Mesendoderm (in vitro differentiated cells): ENCODE measurements around the gene KATNAL2.

Source experiments
- DNase-seq: peaks from one replicate; pipeline ENCODE4 v3.0.0; 2013
- H2AK5ac ChIP-seq: 2 replicates; pipeline ENCODE4 v1.6.1; 2013; ENCODE audit warnings: low read length, inconsistent platforms
- H2BK120ac ChIP-seq: 2 replicates; pipeline ENCODE4 v1.6.1; 2013; ENCODE audit warnings: low read depth, mild to moderate bottlenecking, low read length, moderate library complexity, mixed read lengths
- H2BK15ac ChIP-seq: replicated peaks from 2 replicates; pipeline ENCODE4 v1.6.1; 2013; ENCODE audit warnings: low read depth, mild to moderate bottlenecking, moderate library complexity
- H2BK5ac ChIP-seq: 2 replicates; pipeline ENCODE4 v1.6.1; 2013; ENCODE audit warnings: low read length, inconsistent platforms
- H3K18ac ChIP-seq: 2 replicates; pipeline ENCODE4 v1.6.1; 2013; ENCODE audit warnings: mild to moderate bottlenecking, low read length, mixed read lengths
- H3K23ac ChIP-seq: one replicate; pipeline ENCODE4 v1.6.1; 2013; ENCODE audit warnings: low read length
- H3K27ac ChIP-seq: 2 replicates; pipeline ENCODE4 v1.5.1; 2013; ENCODE audit warnings: low read depth, mild to moderate bottlenecking, inconsistent platforms, low read length, moderate library complexity
- H3K27me3 ChIP-seq: 2 replicates; pipeline ENCODE4 v1.6.1; 2013; ENCODE audit warnings: low read length, control low read depth, mild to moderate bottlenecking, inconsistent platforms; ENCODE audit not compliant: insufficient read depth, poor library complexity
- H3K36me3 ChIP-seq: 2 replicates; pipeline ENCODE4 v1.6.1; 2013; ENCODE audit warnings: low read length, inconsistent platforms; ENCODE audit not compliant: control insufficient read depth, insufficient read depth
- H3K4ac ChIP-seq: one replicate; pipeline ENCODE4 v1.6.1; 2013; ENCODE audit warnings: low read depth, mild to moderate bottlenecking, low read length, moderate library complexity
- H3K4me1 ChIP-seq: 2 replicates; pipeline ENCODE4 v1.6.1; 2013; ENCODE audit warnings: low read depth, low read length, inconsistent platforms; ENCODE audit not compliant: control insufficient read depth
- H3K4me2 ChIP-seq: 2 replicates; pipeline ENCODE4 v1.6.1; 2013; ENCODE audit warnings: low read length
- H3K4me3 ChIP-seq: 2 replicates; pipeline ENCODE4 v1.5.1; 2013; ENCODE audit warnings: mild to moderate bottlenecking, low read length
- H3K56ac ChIP-seq: one replicate; pipeline ENCODE4 v1.6.1; 2013; ENCODE audit warnings: low read length
- H3K79me1 ChIP-seq: 2 replicates; pipeline ENCODE4 v1.6.1; 2013; ENCODE audit warnings: low read length, inconsistent platforms
- H3K79me2 ChIP-seq: 2 replicates; pipeline ENCODE4 v1.6.1; 2013; ENCODE audit warnings: mild to moderate bottlenecking, low read length; ENCODE audit not compliant: control insufficient read depth, insufficient read depth
- H3K9ac ChIP-seq: 2 replicates; pipeline ENCODE4 v1.6.1; 2013; ENCODE audit warnings: low read length, inconsistent platforms
- H4K5ac ChIP-seq: one replicate; pipeline ENCODE4 v1.6.1; 2013; ENCODE audit warnings: low read length
- H4K8ac ChIP-seq: one replicate; pipeline ENCODE4 v1.6.1; 2013; ENCODE audit warnings: low read depth, mild to moderate bottlenecking, control low read depth, low read length, moderate library complexity
- WGBS: extraction: QIAGEN DNeasy Blood & Tissue Kit; methylation state at CpG from one replicate; pipeline ENCODE4 v1.1.7; 2013; ENCODE audit warnings: low lambda C conversion rate, missing lambda C conversion rate; ENCODE audit not compliant: insufficient coverage; ENCODE audit errors: extremely low coverage; 5-methylcytosine and 5-hydroxymethylcytosine counted together

Gene KATNAL2

DNA sequence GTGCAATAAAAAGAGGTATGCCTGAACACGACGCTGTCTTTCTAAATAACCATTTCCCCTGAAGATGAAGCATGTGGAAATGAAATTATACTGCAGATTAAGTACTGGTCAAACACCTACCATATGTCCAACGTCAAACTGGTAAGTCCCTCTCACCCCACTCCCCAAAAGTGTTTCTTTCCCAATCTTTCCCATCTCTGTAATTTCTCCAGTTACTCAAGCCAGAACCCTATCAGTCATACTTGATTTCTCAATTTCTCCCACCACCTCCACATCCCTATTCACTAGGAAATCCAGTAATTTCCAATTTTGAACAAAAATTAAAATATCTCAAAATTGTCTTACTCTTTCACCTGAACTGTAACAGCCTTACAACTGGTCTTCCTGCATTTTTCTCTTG lies 203.7 kb downstream of the KATNAL2 start:
- no peaks in the 10 kb centered on the region for H3K36me3 ChIP-seq
- no peaks in the 10 kb centered on the region for H3K79me1 ChIP-seq
- no peak overlapping the region for H3K18ac ChIP-seq
- no peak overlapping the region for H3K4me3 ChIP-seq
- H3K4me2 ChIP-seq: no peak overlapping the region
- H3K56ac ChIP-seq: no peak overlapping the region
- H3K4me1 ChIP-seq: no peaks in the 10 kb centered on the region
- no peaks in the 10 kb centered on the region for H3K27me3 ChIP-seq
- no peak overlapping the region for H3K27ac ChIP-seq
- no peak overlapping the region for H4K5ac ChIP-seq
- no peak overlapping the region for H3K4ac ChIP-seq
- no peak overlapping the region for H2BK120ac ChIP-seq
- DNase-seq: no peak
- no peak overlapping the region for H4K8ac ChIP-seq
- no peak overlapping the region for H2BK15ac ChIP-seq
- H2AK5ac ChIP-seq: no peak overlapping the region
- H3K9ac ChIP-seq: no peak overlapping the region
- no peaks in the 10 kb centered on the region for H3K79me2 ChIP-seq
- no peak overlapping the region for H3K23ac ChIP-seq
- no peak overlapping the region for H2BK5ac ChIP-seq
- no CpG with 5 or more reads among the region's 3 CpGs for WGBS

DNA sequence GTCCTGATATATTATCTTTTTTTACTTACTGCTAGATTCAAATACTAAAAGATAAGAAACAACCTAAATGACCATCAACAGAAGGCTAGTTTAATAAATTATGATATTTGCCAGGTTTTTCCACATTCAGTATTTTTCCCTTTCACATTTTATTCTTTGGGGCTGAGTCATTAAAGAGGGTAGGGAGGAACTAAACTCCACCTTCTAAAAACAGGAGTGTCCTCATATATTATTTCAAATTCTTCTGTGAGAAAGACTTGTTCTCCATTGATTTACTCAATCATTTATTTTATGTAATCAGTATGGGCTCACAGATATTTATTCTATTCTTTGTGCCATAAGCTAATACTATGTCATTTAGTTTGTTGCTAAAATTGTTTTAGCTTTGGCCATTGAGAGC lies 223.9 kb downstream of the KATNAL2 start:
- no peak overlapping the region for H3K56ac ChIP-seq
- H3K4me1 ChIP-seq: no peaks in the 10 kb centered on the region
- peaks cover 22% of the 10 kb centered on the region for H3K79me2 ChIP-seq
- no peak overlapping the region for H2BK120ac ChIP-seq
- H3K18ac ChIP-seq: no peak overlapping the region
- H3K27ac ChIP-seq: no peak overlapping the region
- H3K23ac ChIP-seq: no peak overlapping the region
- H2BK5ac ChIP-seq: no peak overlapping the region
- peaks cover 15% of the 10 kb centered on the region for H3K79me1 ChIP-seq
- no peak overlapping the region for H3K4me2 ChIP-seq
- H3K27me3 ChIP-seq: no peaks in the 10 kb centered on the region
- H3K36me3 ChIP-seq: no peaks in the 10 kb centered on the region
- no peak overlapping the region for H2AK5ac ChIP-seq
- no peak for DNase-seq
- no peak overlapping the region for H3K4me3 ChIP-seq
- no peak overlapping the region for H2BK15ac ChIP-seq
- no peak overlapping the region for H3K4ac ChIP-seq
- no peak overlapping the region for H4K8ac ChIP-seq
- no peak overlapping the region for H4K5ac ChIP-seq
- H3K9ac ChIP-seq: no peak overlapping the region

DNA sequence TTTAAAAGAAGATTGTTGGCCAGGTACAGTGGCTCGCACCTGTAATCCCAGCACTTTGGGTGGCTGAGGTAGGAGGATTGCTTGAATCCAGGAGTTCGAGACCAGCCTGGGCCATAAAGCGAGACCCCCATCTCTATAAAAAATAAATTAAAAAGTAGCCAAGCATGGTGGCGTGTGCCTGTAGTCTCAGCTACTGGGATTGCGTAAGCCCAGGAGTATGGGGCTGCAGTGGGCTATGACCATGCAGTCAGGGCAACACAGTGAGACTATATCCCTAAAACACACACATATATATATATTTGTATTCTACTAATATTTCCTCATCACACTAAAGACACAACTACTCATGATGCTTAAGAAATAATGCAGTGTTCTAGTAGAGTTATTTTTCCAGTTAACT lies 225.8 kb downstream of the KATNAL2 start:
- Histone ChIP-seq H3K4ac (no peak overlapping the region), H2BK5ac (no peak overlapping the region)
- no CpG with 5 or more reads among the region's 5 CpGs for WGBS

DNA sequence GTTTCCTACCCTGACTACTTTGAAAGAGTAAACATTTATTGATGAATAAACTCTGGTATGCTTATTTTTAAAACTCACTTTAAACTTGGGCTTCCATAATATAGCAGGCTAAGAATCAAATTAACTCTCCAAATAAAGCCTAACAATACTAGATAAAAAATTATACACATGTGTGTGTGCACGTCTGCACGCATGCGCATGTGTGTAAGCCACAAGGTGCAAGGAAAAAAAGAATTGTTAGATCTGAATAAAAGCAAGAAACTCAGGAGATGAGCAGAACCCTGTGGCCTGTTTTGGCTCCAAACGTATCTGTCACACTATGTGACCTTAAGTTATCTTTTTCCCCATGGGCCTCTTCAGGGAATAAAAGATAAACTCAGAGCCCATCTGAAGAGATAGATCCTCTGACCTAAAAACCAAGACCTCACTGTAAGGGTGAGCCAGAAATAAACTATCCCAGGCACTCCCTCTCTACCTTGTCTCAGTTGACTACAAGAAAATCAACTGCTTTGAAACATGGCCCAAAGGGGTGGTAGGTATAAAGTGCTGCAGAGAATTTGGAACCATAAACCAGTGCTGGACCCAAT lies 226.6 kb downstream of the KATNAL2 start:
- Histone ChIP-seq H3K4me3 (no peak overlapping the region), H3K27ac (no peak overlapping the region), H3K79me1 (peaks cover 15% of the 10 kb centered on the region), H3K27me3 (no peaks in the 10 kb centered on the region), H2BK15ac (no peak overlapping the region), H2AK5ac (no peak overlapping the region), H3K79me2 (peaks cover 35% of the 10 kb centered on the region), H4K8ac (no peak overlapping the region), H3K9ac (no peak overlapping the region), H4K5ac (no peak overlapping the region), H3K56ac (no peak overlapping the region), H3K4ac (no peak overlapping the region), H3K36me3 (no peaks in the 10 kb centered on the region), H3K18ac (no peak overlapping the region), H3K23ac (no peak overlapping the region), H3K4me1 (no peaks in the 10 kb centered on the region), H2BK120ac (no peak overlapping the region), H2BK5ac (no peak overlapping the region), H3K4me2 (no peak overlapping the region)
- DNase-seq: no peak
- no CpG with 5 or more reads among the region's 4 CpGs for WGBS

More for the DNA sequence above, 225.8 kb downstream of the KATNAL2 start:
- H3K4me3 ChIP-seq: no peak overlapping the region
- H3K27ac ChIP-seq: no peak overlapping the region
- H3K79me2 ChIP-seq: peaks cover 28% of the 10 kb centered on the region
- H2AK5ac ChIP-seq: no peak overlapping the region
- H2BK15ac ChIP-seq: no peak overlapping the region
- no peak overlapping the region for H4K5ac ChIP-seq
- H3K4me2 ChIP-seq: no peak overlapping the region
- DNase-seq: no peak
- H3K9ac ChIP-seq: no peak overlapping the region
- no peak overlapping the region for H2BK120ac ChIP-seq
- no peak overlapping the region for H4K8ac ChIP-seq
- H3K4me1 ChIP-seq: no peaks in the 10 kb centered on the region
- no peaks in the 10 kb centered on the region for H3K36me3 ChIP-seq
- H3K79me1 ChIP-seq: peaks cover 15% of the 10 kb centered on the region
- no peak overlapping the region for H3K23ac ChIP-seq
- no peak overlapping the region for H3K56ac ChIP-seq
- H3K18ac ChIP-seq: no peak overlapping the region
- no peaks in the 10 kb centered on the region for H3K27me3 ChIP-seq

- Histone ChIP-seq H3K79me2 (peaks cover 38% of the 10 kb centered on the region), H3K9ac (no peak overlapping the region), H4K8ac (no peak overlapping the region), H3K4me1 (no peaks in the 10 kb centered on the region), H3K79me1 (peaks cover 20% of the 10 kb centered on the region), H2BK120ac (no peak overlapping the region), H3K27me3 (no peaks in the 10 kb centered on the region), H3K4me3 (no peak overlapping the region), H2AK5ac (no peak overlapping the region), H3K27ac (no peak overlapping the region), H3K56ac (no peak overlapping the region), H3K23ac (no peak overlapping the region), H3K36me3 (no peaks in the 10 kb centered on the region), H2BK15ac (no peak overlapping the region), H2BK5ac (no peak overlapping the region), H3K4ac (no peak overlapping the region), H4K5ac (no peak overlapping the region), H3K18ac (no peak overlapping the region), H3K4me2 (no peak overlapping the region)
- DNase-seq: no peak
- no CpG with 5 or more reads among the region's 3 CpGs for WGBS
These were observed 228.8 kb downstream of the KATNAL2 start for GRCh38 chr18:47146206-47146605.

GRCh38 chr18:47149457-47150028 lies 232.1 kb downstream of the KATNAL2 start:
- Histone ChIP-seq H2AK5ac (no peak overlapping the region), H4K8ac (no peak overlapping the region), H3K9ac (peak overlapping the region; percentile 90), H3K4ac (no peak overlapping the region), H3K27me3 (no peaks in the 10 kb centered on the region), H3K18ac (no peak overlapping the region), H3K79me1 (peaks cover 9% of the 10 kb centered on the region), H3K56ac (peak overlapping the region; percentile 93), H3K27ac (peak overlapping the region; percentile 71), H3K4me1 (no peaks in the 10 kb centered on the region), H2BK120ac (no peak overlapping the region), H3K36me3 (no peaks in the 10 kb centered on the region), H3K23ac (no peak overlapping the region), H2BK15ac (no peak overlapping the region), H2BK5ac (peak overlapping the region; percentile 47), H4K5ac (no peak overlapping the region), H3K4me3 (peak overlapping the region; percentile 58), H3K4me2 (peak overlapping the region; percentile 59), H3K79me2 (peaks cover 27% of the 10 kb centered on the region)
- peak; percentile 50 for DNase-seq
- no CpG with 5 or more reads among the region's 12 CpGs for WGBS
